ENCODE data around the gene RFX5. TPM values are rescaled to one million over a fixed set of nuclear protein-coding genes. Genes with fewer than 3 reads are reported as not detected.

Gene RFX5
- total RNA-seq, 6 donors from 2014 or later: 31.5 to 55.5 (median 43.2) TPM

- no peaks in the 10 kb centered on the region for H3K27me3 ChIP-seq
- H3K36me3 ChIP-seq: peaks cover 0 to 29% (median 18%) of the 10 kb centered on the region in 4 donors
- H3K9me3 ChIP-seq: no peaks in the 10 kb centered on the region
- TF ChIP-seq POLR2AphosphoS5 (IDR thresholded peaks at IDR 0.05): no peak
- TF ChIP-seq CTCF (IDR thresholded peaks at IDR 0.05): no peak
- no peak for TF ChIP-seq POLR2A (IDR thresholded peaks at IDR 0.05)
- TF ChIP-seq EP300 (IDR thresholded peaks at IDR 0.05): no peak
- no peak for DNase-seq
- no peak overlapping the region for H3K4me3 ChIP-seq
- H3K4me1 ChIP-seq: peaks cover 9 to 15% (median 12%) of the 10 kb centered on the region in 4 donors
- H3K27ac ChIP-seq: peak overlapping the region in 2 of 4 donors; percentile 25 to 26
- 75% methylated on average over 2 of the region's 2 CpGs for WGBS, 2 donors
- no peak for ATAC-seq (ENCODE audit: low FRiP score in 2 of 2)
Observed at GRCh38 chr1:151342021-151342420, 5.0 kb downstream of the RFX5 start.

- peak in 1 of 2 donors; percentile 42 for DNase-seq
- 37 to 38% methylated on average over 7 of the region's 7 CpGs for WGBS, 2 donors
- Histone ChIP-seq H3K27me3 (no peaks in the 10 kb centered on the region), H3K27ac (peak overlapping the region in 1 of 4 donors; percentile 25), H3K36me3 (peaks cover 0 to 29% (median 18%) of the 10 kb centered on the region in 4 donors), H3K4me3 (no peak overlapping the region), H3K4me1 (peaks cover 5 to 10% (median 7%) of the 10 kb centered on the region in 4 donors), H3K9me3 (no peaks in the 10 kb centered on the region)
- ATAC-seq (ENCODE audit: low FRiP score in 2 of 2): peak; percentile 77 to 93
- peak; percentile 55 to 77 (median 72) for TF ChIP-seq CTCF (IDR thresholded peaks at IDR 0.05)
- no peak for TF ChIP-seq EP300 (IDR thresholded peaks at IDR 0.05)
Observed at GRCh38 chr1:151340870-151341754, 5.9 kb downstream of the RFX5 start.

- Histone ChIP-seq H3K4me1 (peaks cover 0 to 5% (median 1%) of the 10 kb centered on the region in 4 donors), H3K9me3 (no peaks in the 10 kb centered on the region), H3K36me3 (no peaks in the 10 kb centered on the region), H3K4me3 (no peak overlapping the region), H3K27me3 (no peaks in the 10 kb centered on the region), H3K27ac (no peak overlapping the region)
- TF ChIP-seq POLR2A (IDR thresholded peaks at IDR 0.05) (no peak), POLR2AphosphoS5 (IDR thresholded peaks at IDR 0.05) (no peak), CTCF (IDR thresholded peaks at IDR 0.05) (no peak), EP300 (IDR thresholded peaks at IDR 0.05) (no peak)
- ATAC-seq (ENCODE audit: low FRiP score in 2 of 2): no peak
- DNase-seq: no peak
- WGBS, 2 donors: 89 to 95% methylated on average over 3 of the region's 3 CpGs
Observed at GRCh38 chr1:151336556-151336955, 10.5 kb downstream of the RFX5 start.

- H3K4me1 ChIP-seq: no peaks in the 10 kb centered on the region
- H3K27ac ChIP-seq: no peak overlapping the region
- ATAC-seq (ENCODE audit: low FRiP score in 2 of 2): no peak
- DNase-seq: no peak
- H3K27me3 ChIP-seq: no peaks in the 10 kb centered on the region
- H3K36me3 ChIP-seq: no peaks in the 10 kb centered on the region
- H3K4me3 ChIP-seq: no peak overlapping the region
- TF ChIP-seq POLR2A (IDR thresholded peaks at IDR 0.05) (no peak), CTCF (IDR thresholded peaks at IDR 0.05) (no peak), POLR2AphosphoS5 (IDR thresholded peaks at IDR 0.05) (no peak), EP300 (IDR thresholded peaks at IDR 0.05) (no peak)
- no peaks in the 10 kb centered on the region for H3K9me3 ChIP-seq
- 89 to 90% methylated on average over 5 of the region's 5 CpGs for WGBS, 2 donors
Observed at GRCh38 chr1:151334822-151335221, 12.2 kb downstream of the RFX5 start.

Data from upper lobe of left lung (tissue), 6 donors.